HUES6 (cell line): ENCODE data around the gene RAB8B.

Experiments
- H3K27ac ChIP-seq: 2 replicates; pipeline ENCODE4 v1.7.0; 2013; ENCODE audit warnings: low read depth, mild to moderate bottlenecking, low read length, inconsistent platforms
- H3K27me3 ChIP-seq: 2 replicates; pipeline ENCODE4 v1.6.1; 2013; ENCODE audit warnings: low read length; ENCODE audit not compliant: control insufficient read depth, insufficient read depth
- H3K36me3 ChIP-seq: 2 replicates; pipeline ENCODE4 v1.6.1; 2013; ENCODE audit warnings: low read length; ENCODE audit not compliant: control insufficient read depth, insufficient read depth
- H3K4me1 ChIP-seq: 2 replicates; pipeline ENCODE4 v1.6.1; 2013; ENCODE audit warnings: low read length; ENCODE audit not compliant: control insufficient read depth, insufficient read depth
- H3K4me3 ChIP-seq: 2 replicates; pipeline ENCODE4 v1.5.1; 2013; ENCODE audit warnings: low read depth, low read length
- H3K9ac ChIP-seq: one replicate; pipeline ENCODE4 v1.6.1; 2013; ENCODE audit warnings: mild to moderate bottlenecking, low read length
- H3K9me3 ChIP-seq: 2 replicates; pipeline ENCODE4 v1.6.1; 2013; ENCODE audit warnings: low read depth, low read length; ENCODE audit not compliant: control insufficient read depth, insufficient read depth

The RAB8B gene

DNA sequence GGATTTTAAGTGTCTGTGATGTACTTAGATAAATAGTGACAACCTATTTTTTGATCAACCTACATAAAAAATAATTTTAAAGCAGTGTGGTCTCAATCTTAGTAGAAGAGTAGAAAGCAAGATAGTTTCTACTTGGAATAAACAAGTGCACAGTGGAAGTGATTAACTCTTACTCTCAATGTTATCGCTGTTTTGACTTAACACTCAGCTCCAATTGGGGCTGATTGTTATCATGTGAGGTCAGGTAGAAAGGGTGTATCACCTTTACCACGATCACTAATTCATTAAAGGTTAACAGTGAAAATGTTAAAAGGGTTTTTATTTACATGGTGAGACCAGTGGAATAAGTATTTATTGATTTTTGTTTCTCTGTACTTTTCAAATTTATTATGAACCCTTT lies 65.6 kb downstream of the RAB8B start:
- Histone ChIP-seq H3K9ac (no peak overlapping the region), H3K9me3 (no peaks in the 10 kb centered on the region), H3K4me1 (peaks cover 25% of the 10 kb centered on the region), H3K27ac (no peak overlapping the region), H3K36me3 (peaks cover 25% of the 10 kb centered on the region), H3K27me3 (no peaks in the 10 kb centered on the region), H3K4me3 (no peak overlapping the region)

DNA sequence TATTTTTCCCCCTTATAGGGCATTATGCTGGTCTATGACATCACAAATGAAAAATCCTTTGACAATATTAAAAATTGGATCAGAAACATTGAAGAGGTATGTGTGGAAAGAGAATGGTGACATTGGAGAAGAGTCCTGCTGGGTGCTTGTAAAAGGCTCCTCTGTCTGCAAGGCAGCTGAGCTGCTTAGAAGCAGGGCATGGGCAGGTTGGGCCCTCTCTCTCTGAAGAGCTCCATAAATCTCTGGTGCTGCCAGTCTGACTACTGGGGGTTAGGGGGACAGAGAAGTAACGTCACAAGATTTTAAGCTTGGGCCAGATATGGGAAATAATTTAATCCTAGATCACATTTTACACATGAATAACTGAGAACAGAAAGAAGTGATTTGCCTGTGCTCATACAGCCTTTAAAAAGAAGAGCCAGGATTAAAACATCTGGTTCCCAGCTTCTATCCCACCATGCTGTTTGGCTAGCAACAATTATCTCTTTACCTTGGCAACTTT lies 66.1 kb downstream of the RAB8B start:
- no peaks in the 10 kb centered on the region for H3K9me3 ChIP-seq
- H3K4me3 ChIP-seq = no peak overlapping the region
- H3K27ac ChIP-seq = peak overlapping the region; percentile 27; the same call in 1 of the 2 replicates
- peaks cover 25% of the 10 kb centered on the region for H3K36me3 ChIP-seq
- no peak overlapping the region for H3K9ac ChIP-seq
- H3K4me1 ChIP-seq = peaks cover 25% of the 10 kb centered on the region
- no peaks in the 10 kb centered on the region for H3K27me3 ChIP-seq

DNA sequence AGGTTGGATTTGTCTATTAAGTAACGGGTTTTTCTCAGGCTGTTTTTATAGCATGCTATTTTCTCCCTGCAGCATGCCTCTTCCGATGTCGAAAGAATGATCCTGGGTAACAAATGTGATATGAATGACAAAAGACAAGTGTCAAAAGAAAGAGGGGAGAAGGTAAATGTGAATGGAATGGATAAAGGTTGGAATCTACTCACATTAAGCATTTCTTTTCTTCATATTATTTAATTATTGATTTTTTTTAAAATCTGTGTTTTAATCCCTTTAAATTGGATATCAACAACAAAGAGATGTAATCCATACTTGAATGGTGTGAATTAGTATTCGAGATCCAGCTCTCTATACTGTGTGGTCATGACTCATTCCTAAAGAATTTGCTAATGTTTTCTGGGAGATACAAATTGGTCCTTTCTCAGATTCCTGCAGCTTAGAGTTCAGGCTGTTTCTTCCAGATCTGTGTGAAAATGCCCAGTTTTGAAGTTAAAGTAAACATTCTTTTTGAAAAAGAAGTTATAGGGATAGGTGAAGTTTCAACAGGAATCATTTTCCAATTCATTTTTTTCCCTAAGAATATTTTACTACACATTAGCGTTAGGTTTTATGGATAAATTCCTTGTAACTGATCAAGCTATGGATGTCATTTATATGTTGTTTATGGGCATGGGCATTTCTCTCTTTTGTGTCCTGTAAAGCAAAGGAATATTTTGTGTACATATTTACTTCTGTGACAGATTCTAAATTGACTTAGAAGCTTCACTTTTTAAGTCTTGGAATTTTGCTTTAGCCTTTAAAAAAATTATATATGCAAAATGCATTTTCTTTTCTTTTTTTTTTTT lies 67.2 kb downstream of the RAB8B start:
- Histone ChIP-seq H3K27ac (peak overlapping the region; percentile 84), H3K36me3 (peaks cover 28% of the 10 kb centered on the region), H3K27me3 (no peaks in the 10 kb centered on the region), H3K9ac (no peak overlapping the region), H3K9me3 (no peaks in the 10 kb centered on the region), H3K4me1 (peaks cover 25% of the 10 kb centered on the region), H3K4me3 (no peak overlapping the region)

DNA sequence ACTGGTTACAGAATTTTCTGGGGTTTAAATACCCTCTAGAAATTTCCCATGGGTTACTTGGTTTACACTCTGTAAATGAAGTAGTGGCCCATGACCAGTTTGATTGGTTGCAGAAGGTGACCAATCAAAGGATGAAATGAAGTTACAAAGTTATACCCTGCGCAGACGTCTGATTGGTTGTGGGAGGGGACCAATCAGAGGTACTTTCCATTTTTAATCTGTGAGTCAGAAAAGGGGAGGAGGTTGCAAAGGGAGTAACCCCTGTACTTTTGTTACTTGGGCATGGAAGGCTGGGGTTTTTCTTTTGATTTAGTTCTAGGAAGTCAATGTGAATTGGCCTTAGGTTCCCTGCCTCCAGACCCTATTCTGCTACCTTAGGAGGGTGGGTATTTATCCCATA lies 69.3 kb downstream of the RAB8B start:
- no peak overlapping the region for H3K9ac ChIP-seq
- H3K4me1 ChIP-seq = peaks cover 25% of the 10 kb centered on the region
- no peak overlapping the region for H3K27ac ChIP-seq
- H3K9me3 ChIP-seq = no peaks in the 10 kb centered on the region
- H3K27me3 ChIP-seq = no peaks in the 10 kb centered on the region
- H3K4me3 ChIP-seq = no peak overlapping the region
- H3K36me3 ChIP-seq = peaks cover 30% of the 10 kb centered on the region

DNA sequence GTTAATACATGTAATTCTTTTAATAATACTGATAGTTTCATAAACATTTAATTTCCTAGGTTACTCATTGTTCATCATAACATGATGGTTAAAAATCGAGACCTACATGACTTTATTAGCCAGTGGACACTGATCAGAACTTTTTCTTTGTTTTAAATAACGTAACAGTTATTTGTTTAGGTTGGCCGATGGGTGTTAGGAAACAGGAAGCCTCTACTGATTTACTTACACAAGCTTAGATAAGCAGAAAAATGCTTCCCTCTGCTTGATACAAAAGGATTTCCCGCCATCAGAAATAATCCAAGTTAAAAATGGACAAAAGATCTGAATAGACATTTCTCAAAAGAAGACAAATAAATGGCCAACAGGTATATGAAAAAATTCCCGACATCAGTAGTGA lies 71.4 kb downstream of the RAB8B start:
- no peak overlapping the region for H3K9ac ChIP-seq
- no peak overlapping the region for H3K27ac ChIP-seq
- no peaks in the 10 kb centered on the region for H3K9me3 ChIP-seq
- H3K4me3 ChIP-seq = no peak overlapping the region
- H3K27me3 ChIP-seq = no peaks in the 10 kb centered on the region
- H3K36me3 ChIP-seq = peaks cover 33% of the 10 kb centered on the region
- H3K4me1 ChIP-seq = peaks cover 16% of the 10 kb centered on the region

DNA sequence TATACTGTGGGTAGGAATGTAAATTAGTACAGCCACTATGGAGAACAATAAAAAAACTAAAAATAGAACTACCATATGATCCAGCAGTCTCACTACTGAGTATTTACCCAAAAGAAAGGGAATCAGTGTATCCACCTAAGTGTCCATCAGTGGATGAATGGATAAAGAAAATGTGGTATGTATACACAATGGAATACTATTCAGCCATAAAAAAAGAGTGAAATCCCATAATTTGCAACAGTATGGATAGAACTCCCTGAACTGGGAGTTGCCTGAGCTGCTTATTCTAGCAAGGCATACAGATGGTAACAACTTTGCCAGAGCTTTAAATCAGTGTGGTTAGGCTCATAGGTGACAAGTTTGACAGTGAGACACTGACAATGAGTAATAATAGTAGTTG lies 71.9 kb downstream of the RAB8B start:
- Histone ChIP-seq H3K27ac (no peak overlapping the region), H3K27me3 (no peaks in the 10 kb centered on the region), H3K36me3 (peaks cover 33% of the 10 kb centered on the region), H3K9me3 (no peaks in the 10 kb centered on the region), H3K9ac (no peak overlapping the region), H3K4me1 (peaks cover 11% of the 10 kb centered on the region), H3K4me3 (no peak overlapping the region)

DNA sequence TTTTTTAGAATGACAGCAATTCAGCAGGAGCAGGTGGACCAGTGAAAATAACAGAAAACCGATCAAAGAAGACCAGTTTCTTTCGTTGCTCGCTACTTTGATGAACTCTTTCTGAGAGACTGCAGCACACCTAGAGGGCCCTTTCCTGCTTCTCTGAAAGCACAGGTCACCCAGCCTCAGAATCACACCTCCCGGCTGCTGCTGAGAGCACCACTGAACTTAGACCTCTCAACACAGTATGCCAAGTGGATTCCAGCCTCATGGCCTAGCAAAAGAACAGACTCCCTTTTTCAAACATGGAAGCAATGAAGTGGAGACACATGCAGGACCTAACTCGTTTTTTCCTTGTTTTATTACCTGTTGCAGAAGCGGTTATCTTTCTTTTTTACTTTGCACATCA lies 74.1 kb downstream of the RAB8B start:
- Histone ChIP-seq H3K9ac (no peak overlapping the region), H3K27me3 (no peaks in the 10 kb centered on the region), H3K4me3 (no peak overlapping the region), H3K4me1 (no peaks in the 10 kb centered on the region), H3K9me3 (no peaks in the 10 kb centered on the region), H3K36me3 (peaks cover 29% of the 10 kb centered on the region), H3K27ac (no peak overlapping the region)

DNA sequence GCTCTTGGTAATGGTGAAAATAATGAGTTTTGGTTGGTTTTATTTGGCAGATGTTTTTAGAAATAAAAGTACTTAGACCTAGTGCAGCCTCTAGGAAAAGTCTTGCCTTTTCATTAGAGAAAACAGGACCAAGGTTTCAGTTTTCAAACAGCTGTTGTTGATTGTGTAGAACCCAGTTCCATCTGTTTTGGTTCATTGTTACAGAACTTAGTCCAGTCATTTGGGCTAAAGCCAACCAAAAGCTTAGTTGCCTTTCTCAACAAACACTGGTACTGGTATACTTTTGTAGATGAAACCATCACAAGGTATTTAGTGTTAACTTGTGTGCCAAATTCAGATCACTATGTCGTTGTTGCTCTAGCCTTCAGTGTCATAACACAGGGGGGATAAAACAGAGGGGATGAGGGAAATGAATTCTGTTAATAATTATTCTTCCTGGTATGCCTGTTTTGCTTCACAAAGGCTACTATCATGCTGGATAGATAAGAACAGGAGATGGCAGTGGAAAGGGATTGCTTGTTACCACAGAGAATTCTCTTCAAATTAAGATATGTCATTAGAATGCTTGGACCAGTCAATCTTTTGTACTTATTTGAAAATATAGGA lies 75.4 kb downstream of the RAB8B start:
- no peak overlapping the region for H3K4me3 ChIP-seq
- no peaks in the 10 kb centered on the region for H3K4me1 ChIP-seq
- H3K36me3 ChIP-seq = peaks cover 22% of the 10 kb centered on the region
- no peak overlapping the region for H3K9ac ChIP-seq
- no peaks in the 10 kb centered on the region for H3K9me3 ChIP-seq
- no peak overlapping the region for H3K27ac ChIP-seq
- H3K27me3 ChIP-seq = no peaks in the 10 kb centered on the region

DNA sequence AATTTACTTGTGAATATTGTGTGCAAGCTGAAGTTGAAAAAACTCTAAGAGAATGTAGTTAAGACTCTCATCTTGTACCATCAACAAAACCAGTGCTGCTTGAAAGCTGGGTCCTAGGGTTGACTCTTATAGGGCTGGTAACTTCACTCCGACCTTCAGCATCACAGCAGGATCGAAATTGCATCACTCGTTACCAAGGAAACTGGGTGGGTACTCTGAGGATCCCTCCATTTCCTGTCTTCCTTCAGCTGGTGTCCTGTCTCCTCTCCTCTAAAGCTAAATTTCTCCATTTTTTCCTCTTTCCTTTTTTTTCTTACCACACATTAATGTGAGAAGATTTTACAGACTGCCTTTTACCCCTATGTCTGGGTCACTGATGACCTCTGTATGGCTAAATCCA lies 85.0 kb downstream of the RAB8B start:
- Histone ChIP-seq H3K27ac (no peak overlapping the region), H3K4me1 (peaks cover 15% of the 10 kb centered on the region), H3K4me3 (no peak overlapping the region), H3K36me3 (no peaks in the 10 kb centered on the region), H3K27me3 (peaks cover 10% of the 10 kb centered on the region), H3K9ac (no peak overlapping the region), H3K9me3 (peaks cover 3% of the 10 kb centered on the region; the same call in 1 of the 2 replicates)

DNA sequence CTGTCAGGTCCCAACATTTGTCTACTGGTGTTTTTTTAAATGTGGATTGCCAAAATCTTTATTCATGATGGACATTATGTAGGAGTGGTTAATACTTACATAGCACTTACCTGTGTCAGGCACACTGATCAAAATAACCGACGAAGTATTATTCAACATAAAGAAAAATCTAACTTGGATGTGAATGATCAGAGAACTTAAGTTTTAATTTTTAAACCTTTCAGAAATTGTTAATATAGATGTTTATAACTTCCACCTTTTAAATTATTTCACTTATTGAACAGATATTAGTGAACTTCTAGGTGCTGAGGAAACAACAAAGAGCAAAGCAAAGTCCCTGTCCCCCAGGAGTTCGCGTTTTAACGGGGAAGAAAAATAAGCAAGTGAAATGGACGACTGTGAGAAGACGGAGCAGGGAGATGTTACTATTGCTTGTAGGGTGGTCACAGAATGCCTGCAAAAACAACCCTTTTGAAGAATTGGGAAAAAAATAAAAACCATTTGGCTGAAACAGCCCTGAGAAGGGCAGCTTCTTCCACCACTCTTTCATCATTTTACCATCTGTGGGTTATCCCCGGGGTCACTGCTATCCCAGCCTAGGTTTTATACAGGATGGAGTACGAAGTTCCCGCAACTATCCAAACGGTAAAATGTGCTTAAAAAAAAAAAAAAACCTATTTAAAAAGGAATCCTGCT lies 87.1 kb downstream of the RAB8B start:
- H3K36me3 ChIP-seq = no peaks in the 10 kb centered on the region
- H3K9ac ChIP-seq = peak overlapping the region; percentile 71
- H3K27me3 ChIP-seq = peaks cover 10% of the 10 kb centered on the region
- H3K4me1 ChIP-seq = peaks cover 15% of the 10 kb centered on the region
- H3K27ac ChIP-seq = no peak overlapping the region
- H3K4me3 ChIP-seq = peak overlapping the region; percentile 71
- H3K9me3 ChIP-seq = peaks cover 3% of the 10 kb centered on the region; the same call in 1 of the 2 replicates
